GM12878 (cell line): Measurements from ENCODE around the gene CACTIN. TPM values are rescaled to one million over a fixed set of nuclear protein-coding genes. Genes with fewer than 3 reads are reported as not detected.

Source experiments
- CBX3 ChIP-seq: fragments of 200-600 bp; sonication (generic); IDR thresholded peaks from 2 replicates; pipeline ENCODE4 v1.6.1; 2016; ENCODE audit warnings: low read depth, borderline replicate concordance
- KDM1A ChIP-seq: fragments of 200-600 bp; sonication (generic); IDR thresholded peaks from 2 replicates; pipeline ENCODE4 v1.6.1; 2016; ENCODE audit warnings: borderline replicate concordance
- NR2C2 ChIP-seq: IDR thresholded peaks from 2 replicates; pipeline ENCODE4 v1.6.1; 2011; ENCODE audit warnings: borderline replicate concordance, low read depth; ENCODE audit not compliant: control insufficient read depth, insufficient read length
- NR2F1 ChIP-seq: fragments of 450-650 bp; conservative IDR thresholded peaks from 2 replicates; pipeline ENCODE4 v1.6.1; 2017; ENCODE audit warnings: mild to moderate bottlenecking
- SMARCA5 ChIP-seq: fragments of 450-650 bp; IDR thresholded peaks from 2 replicates; pipeline ENCODE4 v1.6.1; 2017; ENCODE audit warnings: mild to moderate bottlenecking
- TCF12 ChIP-seq: IDR thresholded peaks from 2 replicates; pipeline ENCODE4 v1.6.1; 2011; ENCODE audit warnings: low read depth, mild to moderate bottlenecking, low read length
- ZNF384 ChIP-seq: IDR thresholded peaks from 2 replicates; pipeline ENCODE4 v1.6.1; 2012; ENCODE audit warnings: low read depth, mild to moderate bottlenecking, low read length, improper control_type of control experiment, borderline replicate concordance
- ZNF622 ChIP-seq: fragments of 450-650 bp; IDR thresholded peaks from 2 replicates; pipeline ENCODE4 v1.6.1; 2017; ENCODE audit warnings: mild to moderate bottlenecking, inconsistent platforms
- polyA plus RNA-seq, 11 experiments: library from polyadenylated mRNA; depleted of rRNA in 4 of 11; unstranded in 6 of 11; stranded (reverse) in 5 of 11; fragments of >200 nt; fragmentation: Nextera tagmentation in 4 of 11; fragmentation: Illumina TruSeq in 1 of 11; extraction: Ambion mirVana in 4 of 11; extraction: Trizol in 1 of 11; gene quantifications; 1 replicate in 1 of 11; 2 replicates in 10 of 11; pipeline versions ENCODE4 v1.2.1 to v1.2.3, GENCODE V29; 2011 to 2016; ENCODE audit warnings: inconsistent platforms in 2 of 11, missing spikeins in 2 of 11, low read depth in 1 of 11
- total RNA-seq, 4 experiments: library from RNA; depleted of rRNA in 3 of 4; stranded (reverse); fragments of >200 nt in 3 of 4; fragmentation: Illumina TruSeq in 1 of 4; extraction: Trizol in 1 of 4; gene quantifications; 2 replicates each; pipeline versions ENCODE4 v1.2.1 to v1.2.3, GENCODE V29; 2013 to 2021
- TF ChIP-seq, protein P1 (sequence below): fragments of 450-650 bp; IDR thresholded peaks from 2 replicates; pipeline ENCODE4 v1.6.1; 2017; ENCODE audit warnings: mild to moderate bottlenecking, moderate library complexity
- TF ChIP-seq, protein P2 (sequence below): IDR thresholded peaks from 2 replicates; pipeline ENCODE4 v1.6.1; 2011; ENCODE audit warnings: borderline replicate concordance, low read depth, mild to moderate bottlenecking, moderate library complexity, low read length; ENCODE audit not compliant: insufficient read depth, poor library complexity, severe bottlenecking
- TF ChIP-seq, protein P3 (sequence below): IDR thresholded peaks from 2 replicates; pipeline ENCODE4 v1.6.1; 2012; ENCODE audit warnings: improper control_type of control experiment, low read depth, low read length; ENCODE audit not compliant: insufficient replicate concordance

Gene CACTIN
- total and polyA plus RNA-seq, 10 of the 15 experiments (the other 5 are each of a cell fraction or from before 2014, with no cell fraction given): 0.40 to 31.4 (median 12.5) TPM

GRCh38 chr19:3658004-3658869 lies 31.6 kb upstream of the CACTIN start (continued):
- no peak for TF ChIP-seq KDM1A
- no peak for TF ChIP-seq SMARCA5
- no peak for TF ChIP-seq TCF12
- TF ChIP-seq, protein P1, sequence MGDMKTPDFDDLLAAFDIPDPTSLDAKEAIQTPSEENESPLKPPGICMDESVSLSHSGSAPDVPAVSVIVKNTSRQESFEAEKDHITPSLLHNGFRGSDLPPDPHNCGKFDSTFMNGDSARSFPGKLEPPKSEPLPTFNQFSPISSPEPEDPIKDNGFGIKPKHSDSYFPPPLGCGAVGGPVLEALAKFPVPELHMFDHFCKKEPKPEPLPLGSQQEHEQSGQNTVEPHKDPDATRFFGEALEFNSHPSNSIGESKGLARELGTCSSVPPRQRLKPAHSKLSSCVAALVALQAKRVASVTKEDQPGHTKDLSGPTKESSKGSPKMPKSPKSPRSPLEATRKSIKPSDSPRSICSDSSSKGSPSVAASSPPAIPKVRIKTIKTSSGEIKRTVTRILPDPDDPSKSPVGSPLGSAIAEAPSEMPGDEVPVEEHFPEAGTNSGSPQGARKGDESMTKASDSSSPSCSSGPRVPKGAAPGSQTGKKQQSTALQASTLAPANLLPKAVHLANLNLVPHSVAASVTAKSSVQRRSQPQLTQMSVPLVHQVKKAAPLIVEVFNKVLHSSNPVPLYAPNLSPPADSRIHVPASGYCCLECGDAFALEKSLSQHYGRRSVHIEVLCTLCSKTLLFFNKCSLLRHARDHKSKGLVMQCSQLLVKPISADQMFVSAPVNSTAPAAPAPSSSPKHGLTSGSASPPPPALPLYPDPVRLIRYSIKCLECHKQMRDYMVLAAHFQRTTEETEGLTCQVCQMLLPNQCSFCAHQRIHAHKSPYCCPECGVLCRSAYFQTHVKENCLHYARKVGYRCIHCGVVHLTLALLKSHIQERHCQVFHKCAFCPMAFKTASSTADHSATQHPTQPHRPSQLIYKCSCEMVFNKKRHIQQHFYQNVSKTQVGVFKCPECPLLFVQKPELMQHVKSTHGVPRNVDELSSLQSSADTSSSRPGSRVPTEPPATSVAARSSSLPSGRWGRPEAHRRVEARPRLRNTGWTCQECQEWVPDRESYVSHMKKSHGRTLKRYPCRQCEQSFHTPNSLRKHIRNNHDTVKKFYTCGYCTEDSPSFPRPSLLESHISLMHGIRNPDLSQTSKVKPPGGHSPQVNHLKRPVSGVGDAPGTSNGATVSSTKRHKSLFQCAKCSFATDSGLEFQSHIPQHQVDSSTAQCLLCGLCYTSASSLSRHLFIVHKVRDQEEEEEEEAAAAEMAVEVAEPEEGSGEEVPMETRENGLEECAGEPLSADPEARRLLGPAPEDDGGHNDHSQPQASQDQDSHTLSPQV: no peak
- no peak for TF ChIP-seq NR2F1
- no peak for TF ChIP-seq ZNF384
- TF ChIP-seq, protein P2, sequence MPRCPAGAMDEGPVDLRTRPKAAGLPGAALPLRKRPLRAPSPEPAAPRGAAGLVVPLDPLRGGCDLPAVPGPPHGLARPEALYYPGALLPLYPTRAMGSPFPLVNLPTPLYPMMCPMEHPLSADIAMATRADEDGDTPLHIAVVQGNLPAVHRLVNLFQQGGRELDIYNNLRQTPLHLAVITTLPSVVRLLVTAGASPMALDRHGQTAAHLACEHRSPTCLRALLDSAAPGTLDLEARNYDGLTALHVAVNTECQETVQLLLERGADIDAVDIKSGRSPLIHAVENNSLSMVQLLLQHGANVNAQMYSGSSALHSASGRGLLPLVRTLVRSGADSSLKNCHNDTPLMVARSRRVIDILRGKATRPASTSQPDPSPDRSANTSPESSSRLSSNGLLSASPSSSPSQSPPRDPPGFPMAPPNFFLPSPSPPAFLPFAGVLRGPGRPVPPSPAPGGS: no peak
- no peak for TF ChIP-seq NR2C2
- TF ChIP-seq, protein P3, sequence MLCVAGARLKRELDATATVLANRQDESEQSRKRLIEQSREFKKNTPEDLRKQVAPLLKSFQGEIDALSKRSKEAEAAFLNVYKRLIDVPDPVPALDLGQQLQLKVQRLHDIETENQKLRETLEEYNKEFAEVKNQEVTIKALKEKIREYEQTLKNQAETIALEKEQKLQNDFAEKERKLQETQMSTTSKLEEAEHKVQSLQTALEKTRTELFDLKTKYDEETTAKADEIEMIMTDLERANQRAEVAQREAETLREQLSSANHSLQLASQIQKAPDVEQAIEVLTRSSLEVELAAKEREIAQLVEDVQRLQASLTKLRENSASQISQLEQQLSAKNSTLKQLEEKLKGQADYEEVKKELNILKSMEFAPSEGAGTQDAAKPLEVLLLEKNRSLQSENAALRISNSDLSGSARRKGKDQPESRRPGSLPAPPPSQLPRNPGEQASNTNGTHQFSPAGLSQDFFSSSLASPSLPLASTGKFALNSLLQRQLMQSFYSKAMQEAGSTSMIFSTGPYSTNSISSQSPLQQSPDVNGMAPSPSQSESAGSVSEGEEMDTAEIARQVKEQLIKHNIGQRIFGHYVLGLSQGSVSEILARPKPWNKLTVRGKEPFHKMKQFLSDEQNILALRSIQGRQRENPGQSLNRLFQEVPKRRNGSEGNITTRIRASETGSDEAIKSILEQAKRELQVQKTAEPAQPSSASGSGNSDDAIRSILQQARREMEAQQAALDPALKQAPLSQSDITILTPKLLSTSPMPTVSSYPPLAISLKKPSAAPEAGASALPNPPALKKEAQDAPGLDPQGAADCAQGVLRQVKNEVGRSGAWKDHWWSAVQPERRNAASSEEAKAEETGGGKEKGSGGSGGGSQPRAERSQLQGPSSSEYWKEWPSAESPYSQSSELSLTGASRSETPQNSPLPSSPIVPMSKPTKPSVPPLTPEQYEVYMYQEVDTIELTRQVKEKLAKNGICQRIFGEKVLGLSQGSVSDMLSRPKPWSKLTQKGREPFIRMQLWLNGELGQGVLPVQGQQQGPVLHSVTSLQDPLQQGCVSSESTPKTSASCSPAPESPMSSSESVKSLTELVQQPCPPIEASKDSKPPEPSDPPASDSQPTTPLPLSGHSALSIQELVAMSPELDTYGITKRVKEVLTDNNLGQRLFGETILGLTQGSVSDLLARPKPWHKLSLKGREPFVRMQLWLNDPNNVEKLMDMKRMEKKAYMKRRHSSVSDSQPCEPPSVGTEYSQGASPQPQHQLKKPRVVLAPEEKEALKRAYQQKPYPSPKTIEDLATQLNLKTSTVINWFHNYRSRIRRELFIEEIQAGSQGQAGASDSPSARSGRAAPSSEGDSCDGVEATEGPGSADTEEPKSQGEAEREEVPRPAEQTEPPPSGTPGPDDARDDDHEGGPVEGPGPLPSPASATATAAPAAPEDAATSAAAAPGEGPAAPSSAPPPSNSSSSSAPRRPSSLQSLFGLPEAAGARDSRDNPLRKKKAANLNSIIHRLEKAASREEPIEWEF: no peak
- TF ChIP-seq ZNF622: no peak
- no peak for TF ChIP-seq CBX3
